ENCODE results near the gene PARD3B. TPM values are rescaled to one million over a fixed set of nuclear protein-coding genes. Genes with fewer than 3 reads are reported as not detected.

Gene PARD3B
- total and polyA plus RNA-seq, 8 donors: 18.5 to 24.6 (median 21.1) TPM

- no peak for DNase-seq
These were observed 34.4 kb upstream of the PARD3B start for GRCh38 chr2:204510709-204511420.

GRCh38 chr2:204514439-204514838 lies 30.8 kb upstream of the PARD3B start:
- ATAC-seq (no peak), DNase-seq (no peak)
- Histone ChIP-seq H3K27me3 (no peaks in the 10 kb centered on the region), H3K4me3 (no peak overlapping the region), H3K27ac (no peak overlapping the region), H3K9me3 (no peaks in the 10 kb centered on the region), H3K36me3 (no peaks in the 10 kb centered on the region), H3K4me1 (no peaks in the 10 kb centered on the region)
- no peak for TF ChIP-seq CTCF (IDR thresholded peaks at IDR 0.05)
- intact Hi-C loops (cut with DNase I): no loop called here

More at GRCh38 chr2:204510709-204511420, 34.4 kb upstream of the PARD3B start:
- TF ChIP-seq CTCF (IDR thresholded peaks at IDR 0.05): no peak
- Histone ChIP-seq H3K4me1 (no peaks in the 10 kb centered on the region), H3K27me3 (no peaks in the 10 kb centered on the region), H3K36me3 (no peaks in the 10 kb centered on the region), H3K4me3 (no peak overlapping the region), H3K9me3 (no peaks in the 10 kb centered on the region), H3K27ac (no peak overlapping the region)
- no peak for ATAC-seq
- intact Hi-C loops (cut with DNase I): no loop called here

- DNase-seq (no peak), ATAC-seq (no peak)
- no peak overlapping the region for H3K27ac ChIP-seq
- no peaks in the 10 kb centered on the region for H3K27me3 ChIP-seq
- H3K9me3 ChIP-seq: no peaks in the 10 kb centered on the region
- no peak for TF ChIP-seq CTCF (IDR thresholded peaks at IDR 0.05)
- H3K36me3 ChIP-seq: no peaks in the 10 kb centered on the region
- intact Hi-C loops (cut with DNase I): no loop called here
- H3K4me1 ChIP-seq: no peaks in the 10 kb centered on the region
- H3K4me3 ChIP-seq: no peak overlapping the region
These were observed 29.9 kb upstream of the PARD3B start for GRCh38 chr2:204515416-204515815.

- no peaks in the 10 kb centered on the region for H3K9me3 ChIP-seq
- no peak overlapping the region for H3K4me3 ChIP-seq
- no peaks in the 10 kb centered on the region for H3K27me3 ChIP-seq
- ATAC-seq (no peak), DNase-seq (no peak)
- H3K27ac ChIP-seq: no peak overlapping the region
- no peaks in the 10 kb centered on the region for H3K36me3 ChIP-seq
- intact Hi-C loops (cut with DNase I): no loop called here
- no peak for TF ChIP-seq CTCF (IDR thresholded peaks at IDR 0.05)
- H3K4me1 ChIP-seq: no peaks in the 10 kb centered on the region
These were observed 28.1 kb upstream of the PARD3B start for GRCh38 chr2:204517154-204517553.

GRCh38 chr2:204529795-204530463 lies 15.3 kb upstream of the PARD3B start:
- no peak for ATAC-seq
- no peak for TF ChIP-seq CTCF (IDR thresholded peaks at IDR 0.05)
- DNase-seq: no peak
- Histone ChIP-seq H3K4me3 (no peak overlapping the region), H3K27me3 (no peaks in the 10 kb centered on the region), H3K4me1 (no peaks in the 10 kb centered on the region), H3K36me3 (no peaks in the 10 kb centered on the region), H3K9me3 (no peaks in the 10 kb centered on the region), H3K27ac (no peak overlapping the region)
- intact Hi-C loops (cut with DNase I): no loop called here
